Measurements from ENCODE around the gene NTM.

NTM gene

DNA sequence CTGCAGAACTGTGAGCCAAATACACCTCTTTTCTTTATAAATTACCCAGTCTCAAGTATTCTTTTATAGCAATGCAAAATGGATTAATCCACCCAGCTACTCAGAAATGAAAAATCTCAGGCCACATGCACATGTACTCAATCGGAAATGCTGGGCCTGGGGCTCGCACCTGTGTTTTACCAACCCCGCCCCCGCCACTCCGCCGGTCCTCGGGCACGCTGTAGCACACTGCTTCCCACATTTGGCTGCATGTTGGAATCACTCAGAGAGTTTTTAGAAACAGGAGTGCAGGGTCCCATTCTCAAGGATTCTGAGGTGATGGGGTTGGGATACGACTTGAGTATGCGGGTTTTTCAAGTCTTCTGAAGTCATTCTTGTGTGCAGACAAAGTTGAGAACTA is 284.4 kb downstream of the NTM start:
- DNase-seq (ENCODE audit: low read depth) = no peak
- no peak overlapping the region for H3K4me3 ChIP-seq (ENCODE audit: low read depth, low read length)

DNA sequence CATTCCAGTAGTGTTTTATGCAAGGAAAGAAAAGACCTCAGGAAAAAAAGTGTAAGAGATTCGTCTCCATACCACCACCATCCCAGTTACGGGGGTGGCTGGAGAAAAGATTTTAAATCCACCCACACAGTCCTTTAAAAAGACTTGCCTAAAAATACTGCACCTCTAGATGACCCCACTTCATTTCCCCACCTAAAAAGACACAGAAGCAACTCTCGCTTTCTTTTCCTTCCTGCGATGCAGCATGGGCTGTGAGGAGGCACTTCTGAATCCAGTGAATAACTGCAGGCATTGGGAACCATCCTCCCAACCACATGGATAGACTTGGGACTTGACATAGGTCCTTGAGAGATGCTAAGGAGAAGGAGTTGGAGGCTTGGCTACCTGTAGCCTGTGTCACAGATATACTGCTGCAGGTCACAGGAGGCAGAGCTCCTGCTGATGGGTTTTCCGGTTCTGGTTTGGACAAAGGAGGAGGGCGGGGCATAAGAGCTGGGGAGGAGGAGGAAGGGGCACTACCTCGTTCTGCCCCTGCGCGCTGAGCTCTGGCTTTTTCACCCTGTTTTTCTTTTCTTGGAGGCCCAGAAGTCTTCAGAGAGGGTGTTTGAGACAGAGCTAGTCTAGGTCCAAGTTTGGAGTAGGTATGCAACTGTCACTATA is 285.9 kb downstream of the NTM start:
- H3K4me3 ChIP-seq (ENCODE audit: low read depth, low read length) = no peak overlapping the region

DNA sequence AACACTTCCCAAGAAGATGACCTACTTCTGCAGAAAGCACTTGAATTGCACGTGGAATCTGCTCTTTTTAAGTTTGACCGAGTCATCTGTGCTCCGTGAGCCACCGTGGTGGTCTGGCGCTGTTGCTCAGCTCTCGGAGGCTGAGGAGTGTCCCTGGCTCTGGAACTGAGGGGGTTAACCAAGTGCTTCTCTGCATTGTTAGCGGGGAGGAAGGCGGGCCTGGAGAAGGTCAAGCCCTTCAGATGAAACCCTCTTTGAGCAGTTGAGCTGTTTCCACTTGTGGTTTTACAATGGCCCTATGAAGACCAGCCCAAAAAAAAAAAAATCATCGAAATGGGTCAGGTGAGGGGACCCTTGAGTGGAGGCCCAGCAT is 286.4 kb downstream of the NTM start:
- no peak overlapping the region for H3K4me3 ChIP-seq (ENCODE audit: low read depth, low read length)
- DNase-seq (ENCODE audit: low read depth) = no peak

More for the DNA sequence above, 285.9 kb downstream of the NTM start:
- DNase-seq (ENCODE audit: low read depth) = no peak

DNA sequence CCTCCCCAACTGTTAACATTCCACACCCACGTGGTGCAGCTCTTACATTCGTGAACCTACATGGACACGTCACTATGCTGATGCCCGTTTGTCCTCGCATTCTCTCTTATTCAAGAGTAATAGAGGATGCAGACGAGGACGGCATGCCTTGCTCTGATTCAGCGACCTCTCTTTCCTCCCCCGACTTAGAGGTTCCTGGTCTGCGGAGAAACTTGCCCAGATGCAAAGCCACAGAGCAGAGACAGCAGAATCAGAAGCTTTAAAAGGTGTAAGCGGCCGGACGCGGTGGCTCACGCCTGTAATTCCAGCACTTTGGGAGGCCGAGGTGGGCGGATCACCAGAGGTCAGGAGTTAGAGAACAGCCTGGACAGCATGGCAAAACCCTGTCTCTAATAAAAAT is 288.0 kb downstream of the NTM start:
- no peak for DNase-seq (ENCODE audit: low read depth)
- no peak overlapping the region for H3K4me3 ChIP-seq (ENCODE audit: low read depth, low read length)

DNA sequence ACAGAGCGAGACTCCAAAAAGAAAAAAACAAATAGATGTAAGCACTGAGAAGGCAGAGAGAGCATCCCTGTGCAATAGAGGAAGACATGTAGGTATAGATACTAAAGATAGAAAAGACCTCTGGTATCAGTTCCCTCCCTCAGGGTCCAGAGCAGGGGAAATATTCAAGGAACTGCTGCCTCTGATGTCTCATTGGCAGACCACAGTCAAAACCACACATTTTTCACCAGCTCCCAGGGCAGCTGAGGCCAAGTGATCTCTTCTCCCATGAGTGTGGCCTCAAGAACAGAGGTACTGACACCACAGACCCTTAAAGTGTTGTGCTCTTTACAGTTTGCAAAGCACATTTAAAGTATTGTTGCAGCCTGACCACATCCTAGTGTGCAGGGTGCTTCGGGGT is 288.5 kb downstream of the NTM start:
- H3K4me3 ChIP-seq (ENCODE audit: low read depth, low read length) = no peak overlapping the region
- no peak for DNase-seq (ENCODE audit: low read depth)

DNA sequence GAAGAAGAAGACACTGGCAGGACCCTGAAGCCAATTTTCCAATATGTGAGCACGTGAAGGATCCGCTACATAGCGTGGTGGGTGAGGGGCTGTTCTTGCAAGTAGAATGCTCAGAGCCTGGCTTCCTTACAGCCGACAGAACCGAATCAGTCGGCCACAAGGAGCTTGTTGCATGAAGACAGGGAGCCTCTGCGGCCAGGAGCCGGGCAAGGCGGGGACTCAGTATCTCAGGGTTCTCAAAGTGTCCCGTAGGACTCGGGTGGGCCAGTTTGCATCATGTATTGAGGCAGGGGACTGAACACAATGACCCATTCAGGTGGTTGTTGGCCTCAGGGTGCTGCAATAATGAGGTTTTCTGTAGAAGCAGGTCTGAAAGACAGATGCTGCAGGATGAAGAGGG is 289.5 kb downstream of the NTM start:
- DNase-seq (ENCODE audit: low read depth) = no peak
- no peak overlapping the region for H3K4me3 ChIP-seq (ENCODE audit: low read depth, low read length)

DNA sequence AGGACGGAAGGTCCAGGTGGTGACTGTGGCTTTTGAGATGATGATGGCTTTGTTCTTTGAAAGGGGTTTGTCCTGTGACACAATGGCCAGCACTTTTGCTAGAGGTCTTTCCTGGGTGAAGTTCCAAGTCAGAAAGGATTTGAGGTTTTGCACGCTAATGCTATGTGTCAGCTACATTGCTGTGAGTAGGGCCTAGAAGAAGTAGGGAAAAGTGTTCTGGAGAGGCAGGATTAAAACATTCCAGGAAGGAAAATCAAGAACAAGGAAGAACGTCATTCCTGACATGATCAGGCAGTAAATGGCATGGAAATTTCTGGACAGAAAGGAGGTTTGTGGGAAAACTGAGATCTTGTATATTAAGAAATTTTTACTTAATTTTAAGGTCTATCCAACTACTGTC is 290.7 kb downstream of the NTM start:
- no peak for DNase-seq (ENCODE audit: low read depth)
- no peak overlapping the region for H3K4me3 ChIP-seq (ENCODE audit: low read depth, low read length)

DNA sequence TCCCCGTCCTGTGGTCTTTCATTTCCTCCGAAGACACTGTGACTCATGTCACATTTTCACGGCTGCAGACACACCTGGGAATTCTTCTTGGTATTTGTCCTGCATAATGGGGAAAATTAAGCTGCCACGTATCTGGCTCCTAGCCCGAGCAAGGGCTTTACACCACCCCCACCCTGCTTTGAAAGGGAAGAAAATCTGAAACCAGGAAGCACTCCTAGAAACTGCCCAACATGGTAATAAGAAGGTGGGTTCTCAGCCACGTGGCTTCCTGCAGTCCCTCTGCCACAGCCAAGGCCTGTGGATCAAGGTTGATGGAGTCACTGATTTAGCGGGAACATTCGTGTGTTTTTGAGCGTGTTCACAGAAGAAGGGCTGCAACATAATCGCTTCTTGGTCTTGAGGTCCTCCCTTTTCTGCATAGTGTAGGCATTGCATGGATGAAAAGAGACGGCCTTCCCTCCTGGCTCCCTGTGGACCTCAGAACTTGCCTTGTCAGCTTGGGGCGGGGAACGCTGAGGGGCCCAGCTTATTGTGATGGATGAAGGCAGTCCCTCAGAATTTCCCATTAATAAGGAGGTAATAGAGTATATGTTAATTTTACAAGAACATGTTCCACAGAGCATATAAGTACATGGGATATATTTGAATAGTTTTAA is 292.0 kb downstream of the NTM start:
- no peak overlapping the region for H3K4me3 ChIP-seq (ENCODE audit: low read depth, low read length)
- no peak for DNase-seq (ENCODE audit: low read depth)

DNA sequence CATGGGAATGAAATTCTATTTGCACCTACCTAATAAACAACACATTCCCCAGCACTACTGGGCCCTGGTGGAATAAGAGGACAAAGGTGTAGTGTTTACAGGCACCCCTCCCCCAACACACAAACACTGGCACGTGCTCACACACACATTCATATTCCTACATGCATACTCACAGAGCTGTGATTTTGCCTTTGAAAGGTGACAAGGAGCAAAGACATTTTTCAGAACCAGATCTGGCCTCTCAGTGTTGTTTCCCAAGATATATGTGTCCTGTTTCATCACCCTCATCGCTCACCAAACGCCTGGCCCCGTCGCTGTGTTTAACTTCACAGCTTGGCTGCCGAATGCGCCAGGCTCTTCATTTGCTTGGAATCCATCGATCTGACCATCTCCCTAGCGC is 292.6 kb downstream of the NTM start:
- H3K4me3 ChIP-seq (ENCODE audit: low read depth, low read length) = no peak overlapping the region
- no peak for DNase-seq (ENCODE audit: low read depth)

DNA sequence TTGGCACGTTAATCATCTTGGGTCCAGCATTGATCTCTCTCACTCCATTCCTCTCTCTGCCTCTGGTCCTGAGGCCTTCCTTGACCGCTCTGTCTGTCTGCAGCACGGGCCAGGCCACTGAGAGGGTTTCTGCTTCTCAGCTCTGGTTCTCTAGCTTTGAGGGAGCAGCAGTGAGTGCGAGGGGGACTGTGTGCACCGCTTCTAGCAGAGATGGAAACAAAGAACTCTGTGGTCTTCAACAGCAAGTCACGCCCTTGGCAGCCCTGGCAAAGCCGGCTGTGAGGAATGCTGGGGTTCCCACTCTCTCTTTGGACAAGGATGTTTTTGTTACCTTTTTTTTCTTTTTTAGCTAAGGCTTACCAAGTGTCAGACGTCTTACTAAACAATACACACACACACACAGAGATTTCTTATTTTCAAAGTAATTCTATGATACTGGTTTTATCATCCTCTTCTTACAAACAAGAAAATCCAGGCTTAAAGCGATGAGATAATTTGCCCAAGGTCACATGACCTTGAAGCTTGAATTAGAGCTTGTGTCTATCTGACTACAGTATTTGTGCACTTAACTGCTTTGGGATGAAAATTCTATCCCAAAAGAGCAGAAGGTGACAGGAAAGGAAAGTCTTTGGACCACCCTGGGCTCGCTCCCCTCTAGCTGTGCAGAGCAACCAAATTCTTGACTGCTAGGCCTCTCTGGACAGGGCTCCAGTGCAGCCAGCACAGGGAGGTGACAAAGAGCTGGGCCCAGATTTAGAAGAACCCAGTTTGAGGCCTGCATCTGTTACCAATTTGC is 293.2 kb downstream of the NTM start:
- H3K4me3 ChIP-seq (ENCODE audit: low read depth, low read length) = no peak overlapping the region
- no peak for DNase-seq (ENCODE audit: low read depth)

DNA sequence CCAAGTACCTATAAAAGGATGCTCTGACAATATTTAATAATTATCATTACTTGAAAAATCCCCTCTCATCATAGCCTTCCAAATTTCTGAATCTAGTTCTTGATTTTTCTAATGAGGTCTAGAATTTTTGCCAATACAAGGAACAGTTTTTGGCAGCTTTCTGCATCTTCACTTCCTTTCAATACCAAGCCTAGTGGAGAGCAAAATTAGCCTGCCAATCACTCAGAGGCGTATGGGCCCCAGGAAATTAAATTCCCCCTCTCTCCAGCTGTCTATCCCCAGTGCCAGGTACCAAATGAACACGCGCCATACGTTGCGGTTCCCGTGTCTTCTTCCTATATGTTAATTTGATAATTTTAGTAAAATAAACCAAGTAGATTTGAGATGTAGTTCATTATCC is 293.9 kb downstream of the NTM start:
- H3K4me3 ChIP-seq (ENCODE audit: low read depth, low read length) = no peak overlapping the region
- DNase-seq (ENCODE audit: low read depth) = no peak

DNA sequence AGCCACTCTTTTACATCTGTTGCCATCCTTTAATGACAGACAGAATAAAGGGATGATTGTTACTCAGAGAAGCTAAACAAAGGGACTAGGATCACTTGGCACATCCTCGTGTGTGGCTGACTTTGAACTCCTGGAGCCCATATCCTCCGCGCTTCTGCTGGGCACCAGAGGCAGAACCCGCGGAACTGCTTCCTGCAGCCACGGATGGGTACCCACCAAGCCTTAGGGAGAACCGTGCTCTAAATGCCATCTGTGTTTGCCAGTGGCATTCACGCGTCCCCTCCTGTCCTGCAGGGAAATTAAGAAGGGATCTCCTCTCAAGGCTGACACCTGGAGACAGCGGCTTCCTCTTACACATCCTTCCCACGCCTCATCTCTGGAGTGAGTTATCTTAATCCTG is 294.4 kb downstream of the NTM start:
- H3K4me3 ChIP-seq (ENCODE audit: low read depth, low read length) = no peak overlapping the region
- no peak for DNase-seq (ENCODE audit: low read depth)

DNA sequence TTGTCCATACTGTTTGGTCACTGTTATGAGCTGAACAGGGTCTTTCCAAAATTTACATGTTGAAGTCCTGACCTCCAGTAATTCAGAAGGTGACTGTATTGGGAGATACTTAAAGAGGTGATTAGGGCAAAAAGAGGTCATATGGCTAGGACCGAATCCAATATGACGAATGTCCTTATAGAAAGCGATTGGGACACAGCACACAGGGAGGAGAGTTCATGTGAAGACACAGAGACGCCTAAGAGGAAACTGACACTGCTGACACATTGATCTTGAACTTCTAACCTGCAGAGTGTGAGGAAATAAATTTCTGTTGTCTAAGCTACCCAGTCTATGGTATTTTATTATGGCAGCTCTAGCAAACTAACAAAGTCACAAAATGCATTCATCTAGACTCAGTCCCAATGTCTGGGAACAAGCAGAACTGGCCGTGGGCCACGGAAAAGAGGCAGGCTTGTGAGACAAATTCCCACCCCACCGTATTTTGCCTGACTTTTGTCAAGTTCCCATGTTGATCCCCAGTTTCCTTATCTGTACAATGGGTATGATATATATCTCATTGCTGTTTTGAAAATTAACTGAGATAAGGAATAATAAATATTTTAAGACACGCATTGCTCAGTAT is 295.0 kb downstream of the NTM start:
- H3K4me3 ChIP-seq (ENCODE audit: low read depth, low read length) = no peak overlapping the region
- no peak for DNase-seq (ENCODE audit: low read depth)

DNA sequence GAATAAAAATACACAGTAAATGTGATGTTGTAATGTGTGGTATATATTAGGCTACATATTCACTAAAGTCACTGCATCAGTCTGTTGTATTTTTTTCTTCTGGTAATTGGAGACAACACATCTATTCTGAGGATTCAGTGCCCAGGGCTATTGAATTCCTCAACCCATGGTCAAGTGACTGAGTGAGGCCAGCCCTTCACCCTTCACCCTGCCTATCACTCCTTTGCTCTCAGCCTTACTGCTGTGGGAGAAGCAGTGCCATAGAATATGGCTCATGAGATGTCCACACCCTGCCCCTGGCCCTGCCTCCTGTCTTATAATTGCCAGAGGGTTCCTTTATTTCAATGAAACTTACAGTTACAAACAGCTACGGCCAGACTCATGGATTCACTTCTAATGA is 295.6 kb downstream of the NTM start:
- H3K4me3 ChIP-seq (ENCODE audit: low read depth, low read length) = no peak overlapping the region
- no peak for DNase-seq (ENCODE audit: low read depth)

DNA sequence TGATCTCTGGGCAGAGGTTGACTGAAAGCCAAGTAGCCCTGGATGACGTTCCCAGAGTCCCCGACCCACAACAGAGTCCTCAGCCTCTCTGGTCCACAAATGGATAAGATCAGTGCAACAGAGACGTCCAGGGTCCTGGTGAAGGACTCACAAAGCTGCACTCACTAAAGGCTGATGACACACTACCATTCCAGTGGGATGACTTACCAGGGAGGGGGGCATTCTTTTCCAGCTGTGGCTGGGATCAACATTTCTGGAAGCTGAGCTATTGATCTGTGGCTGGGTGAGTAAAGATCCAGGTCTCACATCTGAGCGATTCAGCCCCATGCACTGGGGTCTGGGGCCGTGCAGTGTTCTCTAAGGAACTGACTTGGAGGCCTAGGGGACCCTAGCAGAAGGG is 296.2 kb downstream of the NTM start:
- no peak overlapping the region for H3K4me3 ChIP-seq (ENCODE audit: low read depth, low read length)
- peak; percentile 41 for DNase-seq (ENCODE audit: low read depth)

DNA sequence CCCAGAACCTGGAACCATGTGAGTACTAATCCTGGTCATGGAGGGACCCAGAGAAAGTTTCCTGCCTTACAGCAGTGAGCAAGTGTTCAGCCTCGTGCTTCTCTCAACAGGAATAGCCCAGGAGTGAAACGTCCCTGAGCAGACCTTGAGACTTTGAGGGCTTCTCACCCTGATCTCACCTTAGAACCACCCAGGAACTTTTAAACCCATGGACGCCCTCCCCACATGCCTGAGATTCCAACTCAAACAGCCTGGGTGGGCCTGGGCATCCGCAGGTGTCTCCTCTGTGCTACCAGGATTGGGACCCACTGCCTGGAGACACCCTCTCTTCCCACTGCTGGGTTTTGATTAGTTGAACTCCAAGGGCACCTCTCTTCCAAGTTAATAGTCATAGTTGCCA is 297.2 kb downstream of the NTM start:
- DNase-seq (ENCODE audit: low read depth) = no peak
- no peak overlapping the region for H3K4me3 ChIP-seq (ENCODE audit: low read depth, low read length)

DNA sequence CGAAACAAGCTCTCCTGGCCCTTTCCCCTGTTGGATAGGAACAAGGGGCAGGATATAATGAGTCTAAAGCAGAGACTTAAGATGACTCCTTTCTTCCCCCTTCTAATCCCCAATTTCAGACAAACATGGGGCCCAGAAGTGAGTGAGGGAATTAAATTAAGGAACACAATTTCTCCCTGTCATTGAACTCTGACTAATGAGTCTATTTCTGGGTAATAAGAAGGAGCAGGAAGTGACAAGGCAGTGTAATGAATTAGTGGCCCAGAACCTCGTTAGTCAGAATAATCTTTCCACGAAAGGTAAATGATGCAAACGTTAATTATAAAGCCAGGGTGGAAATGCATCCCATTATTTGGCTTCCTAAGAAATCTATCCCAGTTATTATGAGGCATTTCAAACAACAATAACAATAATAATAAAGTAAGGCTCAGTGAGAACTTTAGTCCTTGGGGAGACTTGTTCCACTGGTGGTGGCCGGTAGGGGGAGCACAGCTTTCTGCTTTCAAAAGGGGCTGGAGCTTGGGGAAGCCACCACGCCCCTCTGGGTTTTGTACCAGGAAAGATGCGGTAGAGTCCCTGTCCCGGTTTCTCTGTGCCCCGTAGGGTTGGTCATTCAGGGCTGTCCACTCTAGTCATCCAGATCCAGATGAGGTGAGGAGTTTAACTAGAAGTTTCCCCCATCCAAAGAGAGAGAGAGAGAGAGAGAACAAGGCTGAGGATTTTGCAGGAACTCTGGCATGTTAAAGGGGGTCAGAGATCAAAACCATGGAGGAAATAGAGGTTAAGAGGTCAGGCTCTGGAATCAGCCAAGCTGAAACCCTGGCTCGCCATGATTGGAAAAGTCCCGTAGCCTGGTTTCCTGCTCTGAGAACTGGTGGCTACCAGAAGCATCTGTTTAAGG is 298.3 kb downstream of the NTM start:
- H3K4me3 ChIP-seq (ENCODE audit: low read depth, low read length) = no peak overlapping the region
- DNase-seq (ENCODE audit: low read depth) = no peak

DNA sequence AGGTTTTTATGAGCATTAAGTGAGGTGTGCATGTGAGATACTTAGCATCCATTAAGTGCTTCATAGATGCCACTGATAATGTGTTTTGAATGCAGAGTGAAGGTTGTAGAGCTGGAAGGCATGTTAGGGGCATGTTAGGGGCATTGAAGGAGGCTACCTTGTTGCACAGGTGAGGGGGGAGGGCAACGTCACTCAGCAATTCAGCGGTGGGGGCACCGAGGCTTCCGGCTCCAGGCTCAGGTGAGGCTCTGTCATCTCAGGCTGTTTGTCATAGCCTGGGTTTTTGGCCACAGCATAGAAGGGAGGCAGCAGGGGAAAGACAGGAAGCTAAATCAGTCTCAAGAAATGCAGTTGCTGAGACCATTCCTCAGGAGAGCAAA is 299.0 kb downstream of the NTM start:
- DNase-seq (ENCODE audit: low read depth) = no peak
- H3K4me3 ChIP-seq (ENCODE audit: low read depth, low read length) = no peak overlapping the region

DNA sequence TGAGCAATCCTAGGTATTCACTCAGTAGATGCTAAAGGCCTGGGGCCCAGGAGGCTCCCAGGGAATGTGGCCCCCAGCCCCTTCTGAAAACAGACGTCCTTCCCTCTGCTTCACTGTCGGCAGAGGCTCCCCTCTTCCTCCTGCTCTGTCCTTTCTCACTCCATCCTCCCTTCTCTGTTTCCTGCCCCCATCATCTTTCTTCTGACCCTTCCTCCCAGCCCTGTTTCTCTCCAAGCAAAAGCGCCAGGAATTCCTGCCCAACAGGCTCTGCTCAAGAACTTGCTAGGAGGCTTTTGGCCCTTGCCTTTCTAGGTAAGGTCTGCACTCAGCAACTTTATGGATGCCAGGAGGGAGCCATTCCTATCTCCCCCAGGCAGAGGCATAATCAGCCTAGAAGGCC is 300.5 kb downstream of the NTM start:
- no peak overlapping the region for H3K4me3 ChIP-seq (ENCODE audit: low read depth, low read length)
- no peak for DNase-seq (ENCODE audit: low read depth)

DNA sequence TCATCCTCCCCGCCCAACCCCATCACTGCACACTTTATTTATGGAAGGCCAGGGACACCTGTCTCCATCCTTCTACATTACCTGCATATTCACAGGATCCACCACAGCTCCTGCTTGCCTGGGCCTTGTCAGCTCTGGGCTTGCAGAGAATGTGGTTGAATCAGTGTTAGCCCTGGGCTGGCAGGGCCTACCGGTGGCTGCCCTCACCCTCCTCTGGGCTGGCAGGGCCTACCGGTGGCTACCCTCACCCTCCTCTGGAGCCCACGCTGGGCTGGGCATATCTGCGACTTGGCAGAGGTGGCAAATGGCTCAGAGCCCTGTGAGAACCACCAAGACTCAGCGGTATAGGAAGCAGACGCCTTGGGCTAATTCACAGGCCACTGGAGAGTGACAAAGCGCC is 300.9 kb downstream of the NTM start:
- H3K4me3 ChIP-seq (ENCODE audit: low read depth, low read length) = no peak overlapping the region
- no peak for DNase-seq (ENCODE audit: low read depth)

All from skeletal muscle cell (primary cell).